ENCODE measurements around the gene TRIM66. TPM values are rescaled to one million over a fixed set of nuclear protein-coding genes. Genes with fewer than 3 reads are reported as not detected.
A peak's percentile ranks its signal among the peaks of the same experiment; 100 is the strongest.

Gene TRIM66
- total RNA-seq, 1 donor from 2014 or later = 5.9 TPM

DNA sequence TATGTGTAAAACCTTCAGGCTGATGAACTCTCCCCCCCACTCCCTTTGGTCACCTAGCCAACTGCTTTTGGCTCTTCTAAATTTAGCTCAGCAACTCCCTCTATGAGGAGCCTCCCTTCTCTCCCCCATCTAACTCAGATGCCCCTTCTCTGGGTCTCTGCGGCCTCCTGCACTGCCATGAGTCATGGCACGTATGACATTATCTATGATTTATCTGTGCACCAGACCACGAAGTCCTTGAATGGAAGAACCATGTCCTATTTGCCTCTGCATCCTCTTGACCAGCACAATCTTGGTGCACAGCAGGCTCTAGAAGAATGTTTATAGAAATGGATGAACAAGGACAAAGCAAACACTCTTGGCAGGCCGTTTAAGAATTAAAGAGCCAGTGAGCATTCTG, 46.1 kb upstream of the TRIM66 start:
- no peak overlapping the region for H3K4me3 Mint-ChIP-seq (ENCODE audit: unreplicated experiment)
- H3K27ac Mint-ChIP-seq (ENCODE audit: unreplicated experiment) = peak overlapping the region; percentile 36
- TF ChIP-seq, protein P1, sequence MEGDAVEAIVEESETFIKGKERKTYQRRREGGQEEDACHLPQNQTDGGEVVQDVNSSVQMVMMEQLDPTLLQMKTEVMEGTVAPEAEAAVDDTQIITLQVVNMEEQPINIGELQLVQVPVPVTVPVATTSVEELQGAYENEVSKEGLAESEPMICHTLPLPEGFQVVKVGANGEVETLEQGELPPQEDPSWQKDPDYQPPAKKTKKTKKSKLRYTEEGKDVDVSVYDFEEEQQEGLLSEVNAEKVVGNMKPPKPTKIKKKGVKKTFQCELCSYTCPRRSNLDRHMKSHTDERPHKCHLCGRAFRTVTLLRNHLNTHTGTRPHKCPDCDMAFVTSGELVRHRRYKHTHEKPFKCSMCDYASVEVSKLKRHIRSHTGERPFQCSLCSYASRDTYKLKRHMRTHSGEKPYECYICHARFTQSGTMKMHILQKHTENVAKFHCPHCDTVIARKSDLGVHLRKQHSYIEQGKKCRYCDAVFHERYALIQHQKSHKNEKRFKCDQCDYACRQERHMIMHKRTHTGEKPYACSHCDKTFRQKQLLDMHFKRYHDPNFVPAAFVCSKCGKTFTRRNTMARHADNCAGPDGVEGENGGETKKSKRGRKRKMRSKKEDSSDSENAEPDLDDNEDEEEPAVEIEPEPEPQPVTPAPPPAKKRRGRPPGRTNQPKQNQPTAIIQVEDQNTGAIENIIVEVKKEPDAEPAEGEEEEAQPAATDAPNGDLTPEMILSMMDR (IDR thresholded peaks at IDR 0.05) = no peak
- H3K4me1 Mint-ChIP-seq (ENCODE audit: low read depth) = peaks cover 46% of the 10 kb centered on the region
- no peaks in the 10 kb centered on the region for H3K27me3 Mint-ChIP-seq (ENCODE audit: low read depth)
- H3K9me3 Mint-ChIP-seq (ENCODE audit: low read depth) = no peaks in the 10 kb centered on the region
- no peak for DNase-seq (ENCODE audit: low spot score)
- peaks cover 18% of the 10 kb centered on the region for H3K36me3 Mint-ChIP-seq (ENCODE audit: low read depth)

DNA sequence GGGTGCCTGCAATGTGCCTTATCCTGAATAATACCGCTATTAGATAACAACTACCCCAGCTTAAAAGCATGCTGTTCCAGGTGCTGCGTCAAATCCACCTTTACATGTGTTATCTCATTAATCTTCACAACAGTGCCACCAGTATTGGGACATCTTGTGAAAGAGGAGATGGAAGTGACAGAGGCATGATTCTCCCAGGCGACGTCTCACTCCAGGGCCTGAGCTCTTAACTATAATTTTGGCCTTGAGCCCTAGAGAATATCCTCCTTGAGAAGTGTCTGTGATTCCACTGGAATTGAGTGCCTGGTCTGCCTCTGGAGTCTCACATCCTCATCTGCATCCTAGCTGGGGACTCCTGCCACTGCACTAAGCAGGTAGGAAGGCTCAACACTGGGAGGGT, 43.9 kb upstream of the TRIM66 start:
- H3K27me3 Mint-ChIP-seq (ENCODE audit: low read depth) = no peaks in the 10 kb centered on the region
- H3K36me3 Mint-ChIP-seq (ENCODE audit: low read depth) = peaks cover 20% of the 10 kb centered on the region
- no peak overlapping the region for H3K4me3 Mint-ChIP-seq (ENCODE audit: unreplicated experiment)
- H3K4me1 Mint-ChIP-seq (ENCODE audit: low read depth) = peaks cover 47% of the 10 kb centered on the region
- no peaks in the 10 kb centered on the region for H3K9me3 Mint-ChIP-seq (ENCODE audit: low read depth)
- TF ChIP-seq, protein P1 (IDR thresholded peaks at IDR 0.05) = no peak
- DNase-seq (ENCODE audit: low spot score) = no peak
- H3K27ac Mint-ChIP-seq (ENCODE audit: unreplicated experiment) = no peak overlapping the region

DNA sequence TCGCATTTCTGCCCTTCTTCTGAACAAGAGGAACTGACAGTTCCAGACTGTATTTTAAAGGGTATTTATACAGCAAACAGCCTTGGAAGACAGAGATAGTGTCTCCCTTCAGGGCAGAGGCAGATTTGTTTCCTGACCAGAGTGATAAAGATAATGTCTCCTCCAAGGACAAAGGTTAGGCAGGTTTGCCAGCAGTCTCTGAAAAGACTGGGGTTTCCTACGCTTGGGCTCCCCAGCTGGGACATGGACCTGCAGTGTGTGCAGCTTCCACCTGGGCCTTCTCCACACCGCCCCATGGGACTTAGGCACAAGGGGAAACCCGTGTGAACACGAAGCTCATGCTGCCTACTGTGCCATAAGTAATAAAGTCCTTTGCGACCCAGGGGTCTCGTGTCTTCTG, 42.2 kb upstream of the TRIM66 start:
- H3K27ac Mint-ChIP-seq (ENCODE audit: unreplicated experiment) = no peak overlapping the region

GRCh38 chr11:8723711-8724110, 41.2 kb upstream of the TRIM66 start:
- TF ChIP-seq, protein P1 (IDR thresholded peaks at IDR 0.05) = no peak
- Mint-ChIP-seq H3K4me3 (ENCODE audit: unreplicated experiment) (no peak overlapping the region), H3K27ac (ENCODE audit: unreplicated experiment) (peak overlapping the region; percentile 22), H3K9me3 (ENCODE audit: low read depth) (no peaks in the 10 kb centered on the region), H3K4me1 (ENCODE audit: low read depth) (peaks cover 66% of the 10 kb centered on the region), H3K36me3 (ENCODE audit: low read depth) (peaks cover 13% of the 10 kb centered on the region), H3K27me3 (ENCODE audit: low read depth) (no peaks in the 10 kb centered on the region)
- no peak for DNase-seq (ENCODE audit: low spot score)

More for the DNA sequence above, 42.2 kb upstream of the TRIM66 start:
- DNase-seq (ENCODE audit: low spot score) = no peak
- Mint-ChIP-seq H3K4me1 (ENCODE audit: low read depth) (peaks cover 63% of the 10 kb centered on the region), H3K9me3 (ENCODE audit: low read depth) (no peaks in the 10 kb centered on the region), H3K36me3 (ENCODE audit: low read depth) (peaks cover 16% of the 10 kb centered on the region), H3K4me3 (ENCODE audit: unreplicated experiment) (no peak overlapping the region), H3K27me3 (ENCODE audit: low read depth) (no peaks in the 10 kb centered on the region)
- TF ChIP-seq, protein P1 (IDR thresholded peaks at IDR 0.05) = no peak

DNA sequence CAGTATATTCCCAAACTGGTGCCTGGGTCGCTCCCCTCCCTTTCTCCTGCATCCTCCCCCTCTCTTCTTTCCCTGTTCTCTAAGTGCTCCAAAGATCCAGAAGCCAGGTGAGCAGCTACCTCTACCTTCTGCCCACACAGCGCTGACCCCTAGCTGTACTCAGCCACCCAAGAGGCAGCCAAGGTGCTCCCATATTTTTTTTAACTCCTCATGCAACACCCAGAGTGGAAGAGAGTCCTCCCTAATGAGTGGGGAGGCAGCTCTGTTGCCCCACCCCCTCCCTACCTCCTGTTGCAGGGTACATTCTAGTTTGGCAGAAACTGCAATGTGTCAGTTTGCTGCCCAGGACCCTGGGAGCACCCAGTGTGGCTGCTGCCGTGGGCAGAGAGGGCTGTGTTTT, 40.3 kb upstream of the TRIM66 start:
- H3K4me3 Mint-ChIP-seq (ENCODE audit: unreplicated experiment) = peak overlapping the region; percentile 19
- H3K36me3 Mint-ChIP-seq (ENCODE audit: low read depth) = peaks cover 10% of the 10 kb centered on the region
- no peaks in the 10 kb centered on the region for H3K9me3 Mint-ChIP-seq (ENCODE audit: low read depth)
- peak overlapping the region; percentile 96 for H3K27ac Mint-ChIP-seq (ENCODE audit: unreplicated experiment)
- peaks cover 69% of the 10 kb centered on the region for H3K4me1 Mint-ChIP-seq (ENCODE audit: low read depth)
- DNase-seq (ENCODE audit: low spot score) = no peak
- no peaks in the 10 kb centered on the region for H3K27me3 Mint-ChIP-seq (ENCODE audit: low read depth)
- TF ChIP-seq, protein P1 (IDR thresholded peaks at IDR 0.05) = no peak

Data from chondrocyte (in vitro differentiated cells).